Adrenal gland (tissue), 5 donors: Measurements from ENCODE around the gene GDPD4.

Experiments used
- CTCF ChIP-seq, 6 experiments: fragments of 450-650 bp in 4 of 6; fragments of 200-600 bp in 2 of 6; sonication (generic) in 1 of 6; IDR thresholded peaks; 1 replicate in 5 of 6; 2 replicates in 1 of 6; pipeline versions ENCODE4 v1.5.1 to v1.8.0; 2016 to 2021; ENCODE audit warnings: antibody characterized with exemption in 6 of 6, mild to moderate bottlenecking in 2 of 6, moderate library complexity in 1 of 6
- POLR2A ChIP-seq, 2 donors: fragments of 450-650 bp; IDR thresholded peaks; one replicate each; pipeline ENCODE4 v1.6.1; 2017; ENCODE audit warnings: antibody characterized with exemption in 2 of 2, mild to moderate bottlenecking in 2 of 2, moderate library complexity in 1 of 2
- donor health status: DM: no; HTN: no; CAD: no.

GRCh38 chr11:77193911-77194830, 107.3 kb downstream of the GDPD4 start:
- TF ChIP-seq CTCF (IDR thresholded peaks at IDR 0.05) (no peak), POLR2A (IDR thresholded peaks at IDR 0.05) (no peak)
